Ascending aorta (tissue), 2 donors: ENCODE results near the gene FBXO7. TPM values are rescaled to one million over a fixed set of nuclear protein-coding genes. Genes with fewer than 3 reads are reported as not detected.

Source experiments
- DNase-seq, 2 donors: peaks; one replicate each; pipeline ENCODE4 v3.0.0-alpha.2; 2019; ENCODE audit warnings: low spot score in 2 of 2
- H3K27ac ChIP-seq, 2 donors: fragments of 200-600 bp; sonication (generic); one replicate each; pipeline ENCODE4 v1.5.1; 2016 to 2017; ENCODE audit warnings: mild to moderate bottlenecking in 1 of 2
- H3K27me3 ChIP-seq: fragments of 200-600 bp; sonication (generic); one replicate; pipeline ENCODE4 v1.5.1; 2017
- H3K36me3 ChIP-seq, 2 donors: fragments of 200-600 bp; sonication (generic); one replicate each; pipeline ENCODE4 v1.5.1; 2016
- H3K4me1 ChIP-seq, 2 donors: fragments of 200-600 bp; sonication (generic); one replicate each; pipeline ENCODE4 v1.5.1; 2016 to 2017; ENCODE audit warnings: mild to moderate bottlenecking in 1 of 2
- H3K4me3 ChIP-seq, 2 donors: fragments of 200-600 bp; sonication (generic); one replicate each; pipeline ENCODE4 v1.5.1; 2016 to 2017; ENCODE audit warnings: mild to moderate bottlenecking in 1 of 2
- H3K9me3 ChIP-seq, 2 donors: fragments of 200-600 bp; sonication (generic); one replicate each; pipeline ENCODE4 v1.5.1; 2016
- CTCF ChIP-seq, 3 experiments: fragments of 200-600 bp in 2 of 3; fragments of 450-650 bp in 1 of 3; sonication (generic) in 2 of 3; IDR thresholded peaks; one replicate each; pipeline ENCODE4 v1.5.1; 2016 to 2019; ENCODE audit warnings: antibody characterized with exemption in 3 of 3, mild to moderate bottlenecking in 1 of 3, moderate library complexity in 1 of 3
- intact Hi-C: fragments of 100-400 bp; cut with DNase I; formaldehyde crosslinking; loops from one replicate; pipeline ENCODE4 v1.15.1; 2023
- total RNA-seq: library from RNA; depleted of rRNA; stranded (reverse); fragments of >200 nt; gene quantifications from one replicate; pipeline ENCODE4 v1.1.0, GENCODE V29; 2016

The FBXO7 gene
- total RNA-seq, 1 donor from 2014 or later, result 47.0 TPM

GRCh38 chr22:32448980-32449379 is 25.6 kb upstream of the FBXO7 start:
- intact Hi-C loops, result no loop called here
- H3K27me3 ChIP-seq, result no peaks in the 10 kb centered on the region
- H3K4me1 ChIP-seq, result no peaks in the 10 kb centered on the region
- no peak for DNase-seq
- no peak for TF ChIP-seq CTCF (IDR thresholded peaks at IDR 0.05)
- H3K4me3 ChIP-seq, result no peak overlapping the region
- H3K27ac ChIP-seq, result no peak overlapping the region
- H3K9me3 ChIP-seq, result no peaks in the 10 kb centered on the region
- no peaks in the 10 kb centered on the region for H3K36me3 ChIP-seq

GRCh38 chr22:32457031-32457430 is 17.6 kb upstream of the FBXO7 start:
- intact Hi-C loops, result no loop called here
- DNase-seq, result no peak
- Histone ChIP-seq H3K9me3 (no peaks in the 10 kb centered on the region), H3K4me1 (no peaks in the 10 kb centered on the region), H3K27me3 (no peaks in the 10 kb centered on the region), H3K36me3 (no peaks in the 10 kb centered on the region), H3K4me3 (no peak overlapping the region), H3K27ac (no peak overlapping the region)
- no peak for TF ChIP-seq CTCF (IDR thresholded peaks at IDR 0.05)

GRCh38 chr22:32462452-32462851 is 12.2 kb upstream of the FBXO7 start:
- Histone ChIP-seq H3K27me3 (no peaks in the 10 kb centered on the region), H3K4me3 (no peak overlapping the region), H3K4me1 (no peaks in the 10 kb centered on the region), H3K9me3 (no peaks in the 10 kb centered on the region), H3K27ac (no peak overlapping the region), H3K36me3 (no peaks in the 10 kb centered on the region)
- no peak for TF ChIP-seq CTCF (IDR thresholded peaks at IDR 0.05)
- intact Hi-C loops, result no loop called here
- no peak for DNase-seq

GRCh38 chr22:32465661-32466060 is 8.9 kb upstream of the FBXO7 start:
- no peak overlapping the region for H3K4me3 ChIP-seq
- no peaks in the 10 kb centered on the region for H3K9me3 ChIP-seq
- no peaks in the 10 kb centered on the region for H3K4me1 ChIP-seq
- TF ChIP-seq CTCF (IDR thresholded peaks at IDR 0.05), result no peak
- intact Hi-C loops, result no loop called here
- no peak for DNase-seq
- no peaks in the 10 kb centered on the region for H3K27me3 ChIP-seq
- H3K36me3 ChIP-seq, result no peaks in the 10 kb centered on the region
- H3K27ac ChIP-seq, result no peak overlapping the region

GRCh38 chr22:32466496-32466895 is 8.1 kb upstream of the FBXO7 start:
- intact Hi-C loops, result no loop called here
- Histone ChIP-seq H3K9me3 (no peaks in the 10 kb centered on the region), H3K27me3 (no peaks in the 10 kb centered on the region), H3K36me3 (no peaks in the 10 kb centered on the region), H3K4me1 (no peaks in the 10 kb centered on the region), H3K4me3 (no peak overlapping the region), H3K27ac (no peak overlapping the region)
- TF ChIP-seq CTCF (IDR thresholded peaks at IDR 0.05), result no peak
- no peak for DNase-seq

GRCh38 chr22:32469799-32470212 is 4.8 kb upstream of the FBXO7 start:
- no peaks in the 10 kb centered on the region for H3K9me3 ChIP-seq
- TF ChIP-seq CTCF (IDR thresholded peaks at IDR 0.05), result no peak
- no peak overlapping the region for H3K4me3 ChIP-seq
- DNase-seq, result no peak
- peaks cover 0 to 6% of the 10 kb centered on the region in 2 donors for H3K4me1 ChIP-seq
- no peak overlapping the region for H3K27ac ChIP-seq
- no peaks in the 10 kb centered on the region for H3K27me3 ChIP-seq
- intact Hi-C loops, result loop anchor here (5.0 to 10.0 kb wide), 3 partner anchors 205 to 1455 kb away; partner anchors contain the start of genes LARGE1 and TIMP3
- no peaks in the 10 kb centered on the region for H3K36me3 ChIP-seq
